Measurements from ENCODE around the gene PABPC3.

Gene PABPC3

DNA sequence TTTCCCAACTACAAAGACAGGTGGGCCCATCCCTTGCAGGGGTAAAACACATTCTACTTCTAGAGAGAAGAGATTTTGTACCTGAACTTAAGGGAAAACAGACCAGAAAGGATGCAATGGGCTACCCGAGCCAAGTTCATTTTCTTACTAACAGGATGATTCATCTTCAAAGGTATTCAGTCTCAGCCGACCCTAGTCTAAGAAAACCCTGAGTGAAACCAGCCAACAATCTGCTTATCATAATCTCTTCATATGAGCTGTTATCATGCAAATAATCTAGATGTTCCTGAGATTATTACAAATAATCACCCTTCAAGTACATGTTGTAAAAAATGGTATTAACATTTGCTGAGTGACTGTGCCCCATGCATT, 15.6 kb downstream of the PABPC3 start:
- DNase-seq (ENCODE audit: low spot score): no peak

DNA sequence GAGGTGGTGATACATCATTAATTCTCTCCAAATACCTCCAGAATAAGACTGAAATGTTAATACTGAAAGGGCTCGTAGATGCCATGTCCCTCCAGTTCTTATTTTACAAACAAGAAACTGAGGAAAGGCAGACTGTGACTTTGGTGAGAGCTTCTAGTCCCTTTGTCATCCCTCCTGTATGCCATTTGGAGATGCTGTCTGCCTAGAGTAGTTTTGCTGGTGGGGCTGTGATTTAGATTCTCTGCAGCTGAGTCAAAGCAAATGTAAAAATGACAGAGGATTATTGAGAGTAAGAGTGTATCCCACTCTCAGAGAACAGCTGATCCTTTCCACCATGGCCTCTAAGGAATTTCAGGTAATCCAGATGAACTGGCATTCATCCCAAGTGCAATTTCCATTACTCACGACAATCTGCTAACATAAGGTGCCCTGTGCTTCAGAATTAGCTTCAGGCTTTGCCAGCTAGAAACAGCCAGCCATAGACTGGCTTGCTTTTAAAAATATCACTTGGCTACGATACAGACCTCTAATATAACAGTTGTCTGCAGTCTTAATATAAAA, 16.8 kb downstream of the PABPC3 start:
- DNase-seq (ENCODE audit: low spot score): no peak

DNA sequence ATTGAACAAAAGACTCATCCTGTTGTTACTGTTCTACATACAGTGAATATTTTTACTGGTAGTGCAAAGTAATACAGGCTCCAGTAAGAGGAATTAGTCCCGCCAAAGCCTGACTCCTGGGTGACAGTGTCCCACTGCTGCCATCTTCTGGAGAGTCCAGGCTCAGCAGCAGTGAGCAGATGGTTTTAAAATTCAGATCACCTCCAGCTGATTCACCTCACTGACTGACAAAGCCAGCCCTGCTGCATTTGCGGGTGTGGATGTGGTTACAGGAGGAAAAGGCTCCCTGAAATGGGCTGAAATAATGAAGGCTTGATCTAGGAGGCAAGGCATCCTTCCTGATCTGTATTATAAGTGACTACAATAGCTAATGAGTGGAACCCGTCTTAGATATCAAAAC, 18.3 kb downstream of the PABPC3 start:
- peak; percentile 88 for DNase-seq (ENCODE audit: low spot score)

DNA sequence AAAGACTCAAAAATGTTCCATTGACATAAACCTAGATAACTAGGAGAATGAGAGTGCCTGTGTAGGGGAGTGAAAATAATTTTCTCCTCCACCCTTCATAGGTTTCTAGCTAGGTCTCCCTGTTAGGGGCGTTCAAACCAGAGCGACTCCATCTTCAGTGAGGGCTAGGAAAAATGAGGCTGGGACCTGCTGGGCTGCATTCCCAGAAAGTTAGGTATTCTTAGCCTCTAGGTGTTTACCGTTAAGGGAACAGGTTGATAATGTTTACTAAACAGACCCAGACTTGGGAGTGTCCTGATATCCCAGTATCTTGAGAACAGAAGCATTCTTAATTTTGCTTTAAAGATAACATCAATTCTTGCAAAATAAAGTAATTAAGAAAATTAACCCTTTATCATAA, 20.1 kb downstream of the PABPC3 start:
- no peak for DNase-seq (ENCODE audit: low spot score)

DNA sequence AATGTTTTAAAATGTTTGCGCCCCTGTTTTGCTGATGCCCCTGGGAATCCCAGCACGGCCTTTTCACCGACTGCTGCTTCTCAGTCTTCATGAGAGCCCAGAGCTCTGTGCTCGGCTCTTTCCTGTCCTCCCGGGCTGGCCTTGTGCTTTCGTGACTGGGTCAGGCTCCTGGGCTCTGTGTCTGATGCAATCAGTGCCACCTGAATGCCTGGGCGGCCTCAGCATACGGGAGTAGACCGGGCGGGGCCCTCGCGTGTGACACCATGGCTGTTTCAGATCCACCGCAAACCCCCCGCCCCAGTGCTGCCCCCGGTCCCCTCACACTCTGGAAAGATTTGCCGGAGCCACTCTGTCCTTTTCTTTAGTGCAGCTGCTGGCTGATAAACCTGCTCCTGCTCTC, 21.4 kb downstream of the PABPC3 start:
- DNase-seq (ENCODE audit: low spot score): no peak

DNA sequence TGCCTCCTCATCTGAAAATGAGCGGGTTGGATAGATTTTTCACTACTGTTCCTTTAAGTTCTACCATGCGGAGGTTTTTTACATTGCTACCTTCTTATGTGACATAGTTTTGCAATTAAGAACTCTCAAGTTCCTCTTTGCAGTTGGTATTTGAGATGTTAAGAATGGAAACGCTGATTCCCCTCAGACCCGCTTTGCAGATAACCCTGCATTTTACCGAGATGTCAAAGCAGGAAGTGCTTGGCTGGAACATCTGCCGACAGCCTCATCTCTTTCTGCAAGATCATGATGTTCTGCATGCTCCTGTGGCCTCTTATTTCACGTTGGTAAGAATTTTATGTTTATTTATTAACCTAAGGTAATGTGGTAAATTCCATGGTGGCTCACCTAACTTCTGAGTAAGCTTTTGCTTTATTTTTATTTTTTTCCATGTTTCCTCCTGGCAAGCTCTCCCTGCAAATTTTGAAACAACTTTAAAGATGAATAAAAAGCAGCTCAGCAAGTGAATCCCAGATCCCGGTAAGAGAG, 22.5 kb downstream of the PABPC3 start:
- DNase-seq (ENCODE audit: low spot score): no peak

DNA sequence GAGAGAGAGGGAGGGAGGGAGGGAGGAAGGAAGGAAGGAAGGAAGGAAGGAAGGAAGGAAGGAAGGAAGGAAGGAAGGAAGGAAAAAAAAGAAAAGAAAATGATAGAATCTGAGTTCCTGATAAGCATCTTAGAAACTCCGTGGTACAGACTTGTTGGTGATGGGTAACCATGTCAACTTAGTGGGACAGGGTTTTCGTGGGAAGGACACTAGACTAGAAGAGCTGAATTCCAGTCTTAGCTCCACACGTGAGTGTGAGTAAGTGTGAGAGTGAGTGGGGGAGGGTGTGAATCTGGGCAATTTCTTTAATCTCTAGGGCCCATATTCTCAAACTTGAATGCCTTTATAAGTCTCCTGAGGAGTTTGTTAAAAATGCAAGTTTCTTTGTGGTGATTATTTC, 35.0 kb downstream of the PABPC3 start:
- DNase-seq (ENCODE audit: low spot score): no peak

DNA sequence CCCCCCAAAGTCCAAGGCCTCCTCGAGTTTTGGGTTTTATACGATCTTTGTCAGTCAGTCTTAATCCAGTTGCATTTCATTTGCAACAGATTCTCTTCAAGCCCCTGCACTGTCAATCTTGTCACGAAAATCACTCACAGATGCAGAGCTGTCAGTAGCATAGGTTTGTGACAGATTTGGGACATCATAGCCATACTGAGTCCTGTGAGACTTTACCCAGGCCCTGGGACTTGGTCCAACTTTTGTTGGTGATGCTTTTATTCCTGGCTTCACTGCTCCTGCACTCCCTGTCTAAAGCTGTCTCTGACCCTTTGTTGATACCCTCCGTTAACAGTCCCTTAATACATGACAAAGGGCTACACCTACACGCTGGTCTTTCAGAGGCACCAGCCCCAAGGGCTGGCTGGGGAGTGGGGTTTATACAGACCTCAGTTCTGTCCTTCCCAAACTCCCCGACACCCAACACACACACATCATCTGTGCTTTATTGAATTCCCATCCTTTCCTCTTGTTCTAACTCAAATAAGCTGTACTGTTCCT, 36.0 kb downstream of the PABPC3 start:
- DNase-seq (ENCODE audit: low spot score): no peak

DNA sequence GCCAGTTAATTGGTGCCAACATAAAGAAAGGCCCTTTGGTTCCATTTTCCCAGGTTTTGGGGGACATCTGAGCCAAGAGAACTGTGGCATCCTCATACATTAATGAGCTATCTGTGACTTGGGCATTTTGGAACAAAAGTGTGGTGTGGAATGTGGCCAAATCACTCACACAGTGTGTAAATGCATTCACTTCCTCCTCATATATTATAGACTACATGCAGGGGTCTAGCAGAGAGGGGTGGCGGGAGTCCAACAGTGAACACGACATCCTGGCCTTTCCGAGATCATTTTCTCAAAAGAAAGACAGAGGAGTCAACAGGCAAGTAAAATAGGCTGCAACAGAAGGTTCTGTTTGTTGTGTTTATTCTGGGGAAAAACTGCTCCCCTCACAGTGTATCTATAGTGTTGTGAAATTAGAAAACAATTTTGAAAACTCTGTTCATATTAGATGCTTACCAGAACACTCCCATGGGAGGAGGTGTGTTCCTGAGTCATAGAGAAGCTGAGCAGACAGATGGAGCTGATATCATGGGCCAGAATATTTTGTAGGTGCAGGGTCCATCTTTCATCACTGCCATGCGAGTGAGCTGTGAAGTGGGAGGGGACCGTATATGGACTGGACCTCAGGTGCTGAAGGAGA, 36.9 kb downstream of the PABPC3 start:
- no peak for DNase-seq (ENCODE audit: low spot score)

DNA sequence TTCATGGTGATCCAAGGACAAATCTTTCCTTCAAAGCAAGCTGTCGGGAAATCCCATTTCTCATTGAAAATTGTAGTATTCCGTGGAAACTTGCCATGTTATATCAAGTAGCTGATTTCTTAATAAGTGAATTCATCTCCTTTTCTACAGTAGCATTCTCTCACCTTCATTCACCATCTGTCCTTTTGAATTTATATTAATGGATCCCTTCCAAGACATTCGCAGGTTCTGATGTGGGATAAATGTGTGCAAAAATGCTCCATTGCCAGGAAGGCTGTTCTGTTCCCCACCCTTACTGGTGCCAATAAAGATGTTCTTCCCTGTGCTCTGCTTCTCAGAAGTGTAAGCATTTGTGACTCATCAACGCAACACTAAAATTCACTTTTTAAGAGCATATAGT, 40.0 kb downstream of the PABPC3 start:
- DNase-seq (ENCODE audit: low spot score): no peak

DNA sequence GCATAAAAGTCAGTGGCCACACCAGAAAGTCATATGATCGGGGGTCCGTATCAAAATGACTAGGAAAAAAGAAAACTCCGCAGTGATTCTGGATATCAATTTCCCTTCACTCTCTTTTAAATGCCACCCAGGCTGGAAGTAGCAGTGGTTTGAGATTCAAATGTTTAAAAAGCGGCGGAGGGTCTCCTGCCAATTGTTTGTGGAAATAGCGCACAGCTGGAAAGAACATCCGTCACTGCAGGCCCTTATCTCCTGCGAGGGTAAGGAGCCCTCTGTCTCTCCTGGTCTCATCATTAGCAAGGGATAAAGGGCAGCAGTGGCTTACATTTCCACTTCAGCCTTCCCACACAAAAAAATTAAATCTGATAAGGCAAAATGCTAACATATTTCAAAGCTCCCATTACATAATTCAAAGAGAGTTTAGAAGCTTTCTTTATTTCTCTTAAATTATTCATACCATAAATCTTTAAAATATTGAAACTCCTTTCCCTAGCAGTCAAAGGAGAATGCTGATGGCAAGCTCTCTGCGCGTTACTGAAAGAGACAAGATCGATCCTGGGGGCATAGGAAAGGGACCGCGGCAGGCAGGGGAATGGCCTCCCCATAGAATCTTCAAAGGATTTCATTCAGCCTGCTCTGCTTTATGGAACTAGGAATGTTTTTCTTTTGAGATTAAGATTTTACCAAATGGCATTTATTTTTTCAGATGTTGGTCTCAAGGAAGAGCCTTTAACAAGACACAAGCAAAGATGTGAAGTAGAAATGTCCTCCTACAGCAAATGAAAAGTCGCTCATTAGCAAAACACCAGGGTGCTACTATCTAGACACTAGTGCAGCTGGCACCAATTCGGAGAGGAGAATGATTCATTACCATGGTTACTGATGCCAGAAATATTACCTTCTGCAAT, 41.2 kb downstream of the PABPC3 start:
- peak; percentile 58 for DNase-seq (ENCODE audit: low spot score)

DNA sequence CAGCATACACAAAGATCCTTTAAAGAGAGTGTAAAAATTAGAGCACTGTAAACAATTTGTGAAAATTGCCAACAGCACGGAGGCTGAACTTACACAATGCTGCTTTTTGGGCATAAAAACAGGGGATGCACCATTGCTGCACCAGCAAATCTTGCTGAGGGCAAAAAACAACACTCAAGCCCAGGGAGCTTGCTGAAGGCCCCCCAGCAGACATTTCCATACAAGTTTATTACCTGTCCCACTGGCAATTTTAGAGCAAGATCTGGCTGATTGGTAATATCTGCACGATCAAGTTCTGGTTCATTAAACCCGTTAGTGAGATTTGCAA, 41.8 kb downstream of the PABPC3 start:
- DNase-seq (ENCODE audit: low spot score): no peak

DNA sequence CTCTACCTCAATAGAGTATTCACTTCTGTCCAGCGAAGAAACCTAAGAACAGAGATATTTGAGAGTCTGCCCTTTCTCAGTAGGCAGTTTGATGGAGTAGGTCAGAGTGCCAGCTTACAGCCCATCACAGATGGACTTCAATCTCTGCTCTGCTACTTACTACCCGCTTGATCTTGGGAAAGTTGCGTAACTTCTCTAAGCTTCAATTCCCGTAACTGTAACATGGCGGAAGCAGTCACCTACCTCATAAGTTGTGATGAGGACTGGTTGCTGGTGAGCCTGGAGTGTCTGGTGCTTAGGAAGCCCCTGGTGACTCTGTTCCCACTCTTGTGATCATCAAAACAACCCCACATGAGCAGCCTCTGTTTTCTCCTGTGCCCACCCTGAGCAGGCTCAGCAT, 45.1 kb downstream of the PABPC3 start:
- no peak for DNase-seq (ENCODE audit: low spot score)

DNA sequence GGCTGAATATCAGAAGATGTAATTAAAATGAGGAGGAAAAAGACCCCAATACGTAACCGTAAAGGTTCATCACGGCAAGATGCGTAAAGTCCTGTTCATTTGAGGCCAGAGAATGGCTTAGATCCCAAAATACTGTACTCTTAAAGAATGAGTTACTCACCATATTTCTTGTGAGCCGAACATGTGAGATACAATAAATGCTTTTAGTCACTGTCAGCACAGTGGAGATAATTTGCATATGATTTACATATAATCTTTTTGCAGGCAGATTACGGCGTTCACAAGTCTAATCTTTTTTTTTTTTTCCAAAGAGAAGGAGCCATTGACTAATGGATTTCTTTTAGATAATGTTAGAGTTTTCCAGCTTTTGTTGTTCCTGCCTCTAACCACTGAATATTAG, 47.8 kb downstream of the PABPC3 start:
- DNase-seq (ENCODE audit: low spot score): no peak

DNA sequence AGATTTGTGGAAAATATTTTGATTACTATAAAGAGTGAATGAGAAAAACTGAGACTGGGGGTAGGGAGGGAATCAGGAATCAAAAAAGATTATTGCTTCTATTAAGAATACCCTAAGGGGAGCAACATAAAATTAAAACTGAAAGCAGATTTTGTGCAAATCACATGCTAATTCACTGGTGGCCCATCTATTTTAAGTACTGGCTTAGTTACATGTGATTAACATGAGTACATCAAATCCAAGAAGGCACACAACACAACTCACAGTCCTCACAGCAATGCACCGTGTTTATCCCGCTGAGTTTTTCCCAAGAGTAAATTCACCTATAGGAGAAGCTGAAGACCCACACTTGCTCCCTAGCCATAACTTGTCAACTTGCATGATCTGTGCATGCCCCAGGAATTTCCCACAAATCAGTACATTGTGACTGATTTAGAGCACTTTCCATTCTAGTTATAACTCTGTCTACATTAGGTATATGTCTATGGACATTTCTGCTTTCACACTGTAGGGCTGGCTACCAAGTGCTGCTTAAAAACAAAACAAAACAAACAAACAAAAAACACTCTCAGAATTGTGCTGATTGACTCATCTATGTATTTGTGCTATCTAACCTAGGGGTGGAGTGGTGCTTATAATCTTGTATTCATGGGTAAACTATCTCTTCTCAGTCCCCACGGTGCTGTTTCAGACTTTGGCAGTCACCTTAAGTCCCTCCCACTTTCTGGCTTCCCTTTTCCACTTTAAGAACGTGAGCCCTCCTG, 51.9 kb downstream of the PABPC3 start:
- DNase-seq (ENCODE audit: low spot score): no peak

DNA sequence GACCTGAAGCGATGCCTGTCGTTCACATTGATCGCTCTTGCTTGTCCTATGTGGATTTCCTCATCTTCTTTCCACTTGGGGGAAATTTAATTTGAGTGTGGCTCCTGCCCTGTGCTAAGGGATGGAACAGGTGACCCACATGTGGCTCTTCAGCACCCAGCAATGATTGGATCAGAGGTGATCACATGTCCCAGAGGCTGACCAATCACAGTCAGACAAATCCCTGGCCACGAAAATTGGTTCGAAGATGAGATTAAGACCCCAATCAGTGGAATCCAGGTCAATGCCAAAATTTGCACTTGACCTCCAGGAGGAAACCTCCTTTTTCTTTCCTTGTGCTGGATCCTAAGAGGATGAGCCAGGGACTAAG, 52.5 kb downstream of the PABPC3 start:
- no peak for DNase-seq (ENCODE audit: low spot score)
